HL-60 (cell line): ENCODE data around the gene TJP3.

ENCODE experiments used
- CTCF ChIP-seq: IDR thresholded peaks from one replicate; pipeline ENCODE4 v1.5.1; 2011; ENCODE audit warnings: low read length, control low read depth, inconsistent platforms; ENCODE audit not compliant: insufficient read depth
- POLR2AphosphoS5 ChIP-seq: IDR thresholded peaks from 2 replicates; pipeline ENCODE4 v1.6.1; 2012; ENCODE audit warnings: low read depth

GRCh38 chr19:3673506-3674439 lies 34.4 kb upstream of the TJP3 start:
- no peak for TF ChIP-seq CTCF
- TF ChIP-seq POLR2AphosphoS5 = no peak
